Measurements from ENCODE around the gene ASPSCR1.

Gene ASPSCR1

GRCh38 chr17:81999976-82000802 is 22.8 kb downstream of the ASPSCR1 start:
- Histone ChIP-seq H3K27me3 (ENCODE audit: low read depth, low read length) (no peaks in the 10 kb centered on the region), H3K4me3 (ENCODE audit: low read depth in 1 of 2, low read length in 2 of 2) (no peak overlapping the region), H3K36me3 (ENCODE audit: control insufficient read depth in 1 of 2, insufficient read depth in 2 of 2, low read length in 2 of 2) (peaks cover 0 to 10% of the 10 kb centered on the region in 2 donors), H3K4me1 (ENCODE audit: control insufficient read depth in 1 of 2, insufficient read depth in 2 of 2, low read length in 2 of 2) (peaks cover 0 to 18% of the 10 kb centered on the region in 2 donors), H3K27ac (ENCODE audit: low read length) (no peak overlapping the region), H3K9me3 (ENCODE audit: control insufficient read depth in 1 of 2, low read length in 2 of 2) (no peaks in the 10 kb centered on the region)

DNA sequence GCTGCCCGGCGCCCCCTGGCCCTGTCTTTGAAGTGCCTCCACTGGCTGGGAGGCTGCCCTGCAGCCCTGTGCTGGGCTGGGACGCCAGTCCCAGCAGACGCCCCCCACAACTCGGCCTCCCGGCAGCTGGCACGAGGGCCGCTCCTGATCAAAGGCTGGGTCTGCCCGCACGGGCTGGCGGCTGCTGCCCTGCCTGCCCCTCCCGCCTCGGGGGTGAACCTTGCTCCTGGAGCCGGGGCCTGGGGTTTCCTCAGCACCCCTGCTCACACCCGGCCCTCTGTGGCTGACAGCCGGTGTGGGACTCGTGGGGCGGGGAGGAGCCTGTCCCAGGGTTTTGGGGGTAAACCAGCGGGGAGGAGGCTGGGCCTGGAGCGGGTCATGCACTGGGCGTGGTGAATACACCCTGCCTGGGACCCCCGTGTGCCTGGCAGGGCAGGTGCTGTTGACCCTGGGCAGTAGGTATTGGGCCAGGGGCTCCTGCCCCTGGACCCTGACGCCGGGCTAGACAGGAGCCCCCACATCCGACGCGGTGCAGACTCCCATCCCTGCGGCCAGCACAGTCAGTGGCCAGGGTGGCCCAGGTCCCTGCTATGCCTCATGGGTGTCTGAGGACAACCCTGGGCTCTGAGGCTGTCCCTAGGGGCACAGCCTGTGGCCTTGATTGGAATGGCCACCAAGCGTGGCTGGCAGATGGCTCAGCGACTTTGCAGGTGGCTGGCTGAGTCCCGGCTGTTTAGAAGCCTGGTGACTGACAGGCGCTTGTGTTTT is 23.6 kb downstream of the ASPSCR1 start:
- Histone ChIP-seq H3K9me3 (ENCODE audit: control insufficient read depth in 1 of 2, low read length in 2 of 2) (no peaks in the 10 kb centered on the region), H3K36me3 (ENCODE audit: control insufficient read depth in 1 of 2, insufficient read depth in 2 of 2, low read length in 2 of 2) (peaks cover 0 to 9% of the 10 kb centered on the region in 2 donors), H3K4me3 (ENCODE audit: low read depth in 1 of 2, low read length in 2 of 2) (no peak overlapping the region), H3K27me3 (ENCODE audit: low read depth, low read length) (no peaks in the 10 kb centered on the region), H3K4me1 (ENCODE audit: control insufficient read depth in 1 of 2, insufficient read depth in 2 of 2, low read length in 2 of 2) (peaks cover 0 to 23% of the 10 kb centered on the region in 2 donors), H3K27ac (ENCODE audit: low read length) (no peak overlapping the region)

- peaks cover 0 to 30% of the 10 kb centered on the region in 2 donors for H3K4me1 ChIP-seq (ENCODE audit: control insufficient read depth in 1 of 2, insufficient read depth in 2 of 2, low read length in 2 of 2)
- H3K36me3 ChIP-seq (ENCODE audit: control insufficient read depth in 1 of 2, insufficient read depth in 2 of 2, low read length in 2 of 2) = peaks cover 0 to 2% of the 10 kb centered on the region in 2 donors
- H3K9me3 ChIP-seq (ENCODE audit: control insufficient read depth in 1 of 2, low read length in 2 of 2) = no peaks in the 10 kb centered on the region
- H3K27ac ChIP-seq (ENCODE audit: low read length) = no peak overlapping the region
- H3K4me3 ChIP-seq (ENCODE audit: low read depth in 1 of 2, low read length in 2 of 2) = no peak overlapping the region
- no peaks in the 10 kb centered on the region for H3K27me3 ChIP-seq (ENCODE audit: low read depth, low read length)
Measured at GRCh38 chr17:82001571-82002056, 24.2 kb downstream of the ASPSCR1 start.

GRCh38 chr17:82003411-82004381 is 26.3 kb downstream of the ASPSCR1 start:
- Histone ChIP-seq H3K27me3 (ENCODE audit: low read depth, low read length) (no peaks in the 10 kb centered on the region), H3K36me3 (ENCODE audit: control insufficient read depth in 1 of 2, insufficient read depth in 2 of 2, low read length in 2 of 2) (peaks cover 0 to 3% of the 10 kb centered on the region in 2 donors), H3K4me3 (ENCODE audit: low read depth in 1 of 2, low read length in 2 of 2) (no peak overlapping the region), H3K9me3 (ENCODE audit: control insufficient read depth in 1 of 2, low read length in 2 of 2) (no peaks in the 10 kb centered on the region), H3K4me1 (ENCODE audit: control insufficient read depth in 1 of 2, insufficient read depth in 2 of 2, low read length in 2 of 2) (peaks cover 0 to 34% of the 10 kb centered on the region in 2 donors), H3K27ac (ENCODE audit: low read length) (no peak overlapping the region)

GRCh38 chr17:82004517-82005455 is 27.4 kb downstream of the ASPSCR1 start:
- H3K9me3 ChIP-seq (ENCODE audit: control insufficient read depth in 1 of 2, low read length in 2 of 2) = no peaks in the 10 kb centered on the region
- H3K4me1 ChIP-seq (ENCODE audit: control insufficient read depth in 1 of 2, insufficient read depth in 2 of 2, low read length in 2 of 2) = peaks cover 0 to 34% of the 10 kb centered on the region in 2 donors
- H3K27ac ChIP-seq (ENCODE audit: low read length) = no peak overlapping the region

DNA sequence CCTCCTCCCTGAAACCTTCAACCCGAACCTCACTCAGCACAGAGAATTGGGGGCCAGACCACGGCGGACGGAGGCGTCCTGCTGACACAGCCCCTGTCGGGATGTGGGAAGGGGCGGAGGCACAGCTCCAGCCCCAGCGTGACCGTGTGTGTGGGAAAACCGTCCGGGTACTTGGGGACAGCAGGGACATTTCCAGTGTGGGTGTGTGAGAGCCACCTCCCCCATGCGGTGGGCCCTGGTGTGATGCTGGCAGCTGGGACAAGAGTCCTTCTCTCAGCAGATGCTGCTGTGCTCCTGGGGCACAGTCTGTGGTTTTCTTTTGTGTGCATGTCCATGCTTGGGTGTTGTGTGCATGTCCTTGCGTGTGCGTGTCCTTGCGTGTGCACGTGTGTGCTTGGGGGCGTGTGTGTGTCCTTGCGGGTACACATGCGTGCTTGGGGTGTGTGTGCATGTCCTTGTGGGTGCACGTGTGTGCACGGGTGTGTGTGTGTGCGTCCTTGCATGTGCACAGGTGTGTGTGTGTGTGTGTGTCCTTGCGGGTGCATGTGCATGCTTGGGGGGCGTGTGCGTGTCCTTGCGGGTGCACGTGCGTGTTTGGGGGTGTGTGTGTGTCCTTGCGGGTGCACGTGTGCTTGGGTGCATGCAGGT is 28.4 kb downstream of the ASPSCR1 start:
- peaks cover 0 to 8% of the 10 kb centered on the region in 2 donors for H3K36me3 ChIP-seq (ENCODE audit: control insufficient read depth in 1 of 2, insufficient read depth in 2 of 2, low read length in 2 of 2)
- no peaks in the 10 kb centered on the region for H3K27me3 ChIP-seq (ENCODE audit: low read depth, low read length)
- no peaks in the 10 kb centered on the region for H3K9me3 ChIP-seq (ENCODE audit: control insufficient read depth in 1 of 2, low read length in 2 of 2)
- no peak overlapping the region for H3K4me3 ChIP-seq (ENCODE audit: low read depth in 1 of 2, low read length in 2 of 2)
- H3K27ac ChIP-seq (ENCODE audit: low read length) = no peak overlapping the region
- H3K4me1 ChIP-seq (ENCODE audit: control insufficient read depth in 1 of 2, insufficient read depth in 2 of 2, low read length in 2 of 2) = peaks cover 0 to 34% of the 10 kb centered on the region in 2 donors

More at GRCh38 chr17:82004517-82005455, 27.4 kb downstream of the ASPSCR1 start:
- Histone ChIP-seq H3K36me3 (ENCODE audit: control insufficient read depth in 1 of 2, insufficient read depth in 2 of 2, low read length in 2 of 2) (peaks cover 0 to 8% of the 10 kb centered on the region in 2 donors), H3K4me3 (ENCODE audit: low read depth in 1 of 2, low read length in 2 of 2) (no peak overlapping the region), H3K27me3 (ENCODE audit: low read depth, low read length) (no peaks in the 10 kb centered on the region)

- Histone ChIP-seq H3K4me3 (ENCODE audit: low read depth in 1 of 2, low read length in 2 of 2) (no peak overlapping the region), H3K27ac (ENCODE audit: low read length) (no peak overlapping the region), H3K36me3 (ENCODE audit: control insufficient read depth in 1 of 2, insufficient read depth in 2 of 2, low read length in 2 of 2) (peaks cover 0 to 8% of the 10 kb centered on the region in 2 donors), H3K9me3 (ENCODE audit: control insufficient read depth in 1 of 2, low read length in 2 of 2) (no peaks in the 10 kb centered on the region), H3K27me3 (ENCODE audit: low read depth, low read length) (no peaks in the 10 kb centered on the region), H3K4me1 (ENCODE audit: control insufficient read depth in 1 of 2, insufficient read depth in 2 of 2, low read length in 2 of 2) (peaks cover 0 to 34% of the 10 kb centered on the region in 2 donors)
Measured at GRCh38 chr17:82006468-82007227, 29.2 kb downstream of the ASPSCR1 start.

- Histone ChIP-seq H3K9me3 (ENCODE audit: control insufficient read depth in 1 of 2, low read length in 2 of 2) (no peaks in the 10 kb centered on the region), H3K36me3 (ENCODE audit: control insufficient read depth in 1 of 2, insufficient read depth in 2 of 2, low read length in 2 of 2) (peaks cover 0 to 8% of the 10 kb centered on the region in 2 donors), H3K4me3 (ENCODE audit: low read depth in 1 of 2, low read length in 2 of 2) (no peak overlapping the region), H3K4me1 (ENCODE audit: control insufficient read depth in 1 of 2, insufficient read depth in 2 of 2, low read length in 2 of 2) (peaks cover 0 to 34% of the 10 kb centered on the region in 2 donors), H3K27ac (ENCODE audit: low read length) (no peak overlapping the region), H3K27me3 (ENCODE audit: low read depth, low read length) (no peaks in the 10 kb centered on the region)
Measured at GRCh38 chr17:82007228-82007494, 29.7 kb downstream of the ASPSCR1 start.

GRCh38 chr17:82007495-82008257 is 30.2 kb downstream of the ASPSCR1 start:
- Histone ChIP-seq H3K27me3 (ENCODE audit: low read depth, low read length) (no peaks in the 10 kb centered on the region), H3K9me3 (ENCODE audit: control insufficient read depth in 1 of 2, low read length in 2 of 2) (no peaks in the 10 kb centered on the region), H3K27ac (ENCODE audit: low read length) (no peak overlapping the region), H3K4me3 (ENCODE audit: low read depth in 1 of 2, low read length in 2 of 2) (no peak overlapping the region), H3K4me1 (ENCODE audit: control insufficient read depth in 1 of 2, insufficient read depth in 2 of 2, low read length in 2 of 2) (peaks cover 0 to 37% of the 10 kb centered on the region in 2 donors), H3K36me3 (ENCODE audit: control insufficient read depth in 1 of 2, insufficient read depth in 2 of 2, low read length in 2 of 2) (peaks cover 0 to 8% of the 10 kb centered on the region in 2 donors)

All from muscle layer of duodenum (tissue), 2 donors.